Peyer's patch (tissue), 4 donors: ENCODE measurements around the gene KCNQ1.

Experiments
- CTCF ChIP-seq, 6 experiments: fragments of 450-650 bp in 4 of 6; fragments of 200-600 bp in 2 of 6; sonication (generic) in 1 of 6; IDR thresholded peaks; one replicate each; pipeline ENCODE4 v1.5.1; 2017 to 2019; ENCODE audit warnings: antibody characterized with exemption in 6 of 6, mild to moderate bottlenecking in 3 of 6, moderate library complexity in 1 of 6
- POLR2A ChIP-seq, 2 donors: fragments of 450-650 bp; IDR thresholded peaks; one replicate each; pipeline ENCODE4 v1.5.1; 2017; ENCODE audit warnings: antibody characterized with exemption in 2 of 2, mild to moderate bottlenecking in 2 of 2, moderate library complexity in 2 of 2

GRCh38 chr11:2864901-2865300 is 420.1 kb downstream of the KCNQ1 start:
- no peak for TF ChIP-seq CTCF (IDR thresholded peaks at IDR 0.05)
- TF ChIP-seq POLR2A (IDR thresholded peaks at IDR 0.05): no peak
